CD8-positive, alpha-beta memory T cell (primary cell): ENCODE data around the gene STK35. TPM values are rescaled to one million over a fixed set of nuclear protein-coding genes. Genes with fewer than 3 reads are reported as not detected.

ENCODE experiments used
- CTCF ChIA-PET: fragments of 350-600 bp; sonication (Branson Sonifier 250); formaldehyde crosslinking; loops from one replicate; lab custom pipeline; 2021; ENCODE audit warnings: antibody characterized with exemption; lab: Charles Lee
- POLR2A ChIA-PET: fragments of 350-600 bp; sonication (Branson Sonifier 250); formaldehyde crosslinking; loops from one replicate; lab custom pipeline; 2021; ENCODE audit warnings: antibody characterized with exemption; lab: Charles Lee
- DNase-seq, 5 donors: peaks; one replicate each; pipeline versions ENCODE4 v3.0.0 to v3.0.0-alpha.2; 2020 to 2022; ENCODE audit warnings: mixed read lengths in 1 of 5
- H3K27ac ChIP-seq: one replicate; pipeline ENCODE4 v1.7.0; 2013; ENCODE audit warnings: low read depth, mild to moderate bottlenecking, low read length, moderate library complexity
- H3K27me3 ChIP-seq: 2 replicates; pipeline ENCODE4 v1.7.0; 2013; ENCODE audit warnings: low read length, mild to moderate bottlenecking; ENCODE audit not compliant: insufficient read depth, poor library complexity, severe bottlenecking
- H3K36me3 ChIP-seq: 2 replicates; pipeline ENCODE4 v1.7.0; 2013; ENCODE audit warnings: mild to moderate bottlenecking, low read length, moderate library complexity; ENCODE audit not compliant: insufficient read depth
- H3K4me1 ChIP-seq: 2 replicates; pipeline ENCODE4 v1.7.0; 2013; ENCODE audit warnings: mild to moderate bottlenecking, low read length, moderate library complexity; ENCODE audit not compliant: insufficient read depth
- H3K4me3 ChIP-seq: 2 replicates; pipeline ENCODE4 v1.7.0; 2013; ENCODE audit warnings: mild to moderate bottlenecking, low read length
- H3K9me3 ChIP-seq: 2 replicates; pipeline ENCODE4 v1.7.0; 2013; ENCODE audit warnings: mild to moderate bottlenecking, low read length
- H3K27ac Mint-ChIP-seq, 8 donors: one replicate each; pipeline ENCODE4 v1.8.0; 2020 to 2021; ENCODE audit warnings: mixed read lengths in 8 of 8, mild to moderate bottlenecking in 6 of 8, inconsistent platforms in 3 of 8, moderate library complexity in 3 of 8
- H3K27me3 Mint-ChIP-seq, 2 donors: one replicate each; pipeline ENCODE4 v1.8.0; 2020 to 2021; ENCODE audit warnings: mixed read lengths in 2 of 2, mild to moderate bottlenecking in 1 of 2, moderate library complexity in 1 of 2
- H3K36me3 Mint-ChIP-seq, 3 donors: one replicate each; pipeline ENCODE4 v1.8.0; 2020 to 2021; ENCODE audit warnings: mixed read lengths in 3 of 3, inconsistent platforms in 1 of 3, mild to moderate bottlenecking in 1 of 3
- H3K4me1 Mint-ChIP-seq, 3 donors: one replicate each; pipeline ENCODE4 v1.8.0; 2020 to 2021; ENCODE audit warnings: mixed read lengths in 3 of 3, inconsistent platforms in 1 of 3, mild to moderate bottlenecking in 1 of 3
- H3K4me3 Mint-ChIP-seq, 7 donors: one replicate each; pipeline ENCODE4 v1.8.0; 2020 to 2021; ENCODE audit warnings: mixed read lengths in 7 of 7, mild to moderate bottlenecking in 6 of 7, moderate library complexity in 4 of 7, inconsistent platforms in 2 of 7
- H3K9me3 Mint-ChIP-seq, 5 donors: one replicate each; pipeline ENCODE4 v1.8.0; 2020 to 2022; ENCODE audit warnings: mixed read lengths in 5 of 5, mild to moderate bottlenecking in 3 of 5, moderate library complexity in 2 of 5, inconsistent platforms in 1 of 5
- polyA plus RNA-seq: library from polyadenylated mRNA; unstranded; fragments of 300-500 nt; fragmentation: Illumina TruSeq; gene quantifications from one replicate; pipeline ENCODE4 v1.2.3, GENCODE V29; 2021
- total RNA-seq, 2 experiments: library from RNA; stranded (reverse); gene quantifications; one replicate each; pipeline ENCODE4 v1.2.3, GENCODE V29; 2021

The STK35 gene
- total and polyA plus RNA-seq, 3 experiments from 2014 or later: 5.5 to 21.4 (median 21.1) TPM

- no peaks in the 10 kb centered on the region for H3K9me3 Mint-ChIP-seq
- no peak for DNase-seq
- no peak overlapping the region for H3K27ac ChIP-seq
- CTCF ChIA-PET: no interaction called here
- H3K4me3 ChIP-seq: no peak overlapping the region
- H3K4me1 Mint-ChIP-seq: no peaks in the 10 kb centered on the region
- no peak overlapping the region for H3K27ac Mint-ChIP-seq
- H3K4me1 ChIP-seq: no peaks in the 10 kb centered on the region
- peaks cover 16 to 53% of the 10 kb centered on the region in 2 donors for H3K27me3 Mint-ChIP-seq
- H3K36me3 ChIP-seq: no peaks in the 10 kb centered on the region
- H3K9me3 ChIP-seq: no peaks in the 10 kb centered on the region
- POLR2A ChIA-PET: no interaction called here
- peaks cover 4% of the 10 kb centered on the region for H3K27me3 ChIP-seq
- no peaks in the 10 kb centered on the region for H3K36me3 Mint-ChIP-seq
- H3K4me3 Mint-ChIP-seq: no peak overlapping the region
These were observed 20.9 kb upstream of the STK35 start for GRCh38 chr20:2080532-2081224.

DNA sequence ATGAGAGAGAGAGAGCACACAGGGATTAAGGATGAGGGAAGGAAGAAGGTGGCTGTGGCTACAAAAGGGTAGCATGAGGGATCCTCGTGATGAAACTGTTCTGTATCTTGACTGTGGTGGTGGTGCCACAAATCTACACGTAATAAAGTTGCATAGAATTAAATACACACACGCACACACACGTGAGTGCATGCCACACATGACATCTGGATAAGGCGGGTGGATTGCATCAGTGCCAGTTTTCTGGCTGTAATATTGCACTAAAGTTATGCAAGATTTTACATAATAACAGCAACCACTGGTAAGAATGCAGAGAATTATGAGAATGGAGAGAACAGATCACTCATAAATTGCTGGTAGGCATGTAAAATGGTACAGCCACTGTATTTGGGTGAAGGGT, 16.9 kb upstream of the STK35 start:
- Histone ChIP-seq H3K4me1 (no peaks in the 10 kb centered on the region), H3K36me3 (no peaks in the 10 kb centered on the region), H3K27ac (no peak overlapping the region), H3K4me3 (no peak overlapping the region), H3K27me3 (peaks cover 14% of the 10 kb centered on the region), H3K9me3 (no peaks in the 10 kb centered on the region)
- no peak for DNase-seq
- Mint-ChIP-seq H3K27me3 (peaks cover 30 to 73% of the 10 kb centered on the region in 2 donors), H3K36me3 (no peaks in the 10 kb centered on the region), H3K9me3 (no peaks in the 10 kb centered on the region), H3K27ac (no peak overlapping the region), H3K4me1 (no peaks in the 10 kb centered on the region), H3K4me3 (no peak overlapping the region)
- ChIA-PET CTCF (no interaction called here), POLR2A (no interaction called here)

- Mint-ChIP-seq H3K27me3 (peaks cover 26 to 70% of the 10 kb centered on the region in 2 donors), H3K4me1 (no peaks in the 10 kb centered on the region)
These were observed 15.2 kb upstream of the STK35 start for GRCh38 chr20:2086177-2086979.

DNA sequence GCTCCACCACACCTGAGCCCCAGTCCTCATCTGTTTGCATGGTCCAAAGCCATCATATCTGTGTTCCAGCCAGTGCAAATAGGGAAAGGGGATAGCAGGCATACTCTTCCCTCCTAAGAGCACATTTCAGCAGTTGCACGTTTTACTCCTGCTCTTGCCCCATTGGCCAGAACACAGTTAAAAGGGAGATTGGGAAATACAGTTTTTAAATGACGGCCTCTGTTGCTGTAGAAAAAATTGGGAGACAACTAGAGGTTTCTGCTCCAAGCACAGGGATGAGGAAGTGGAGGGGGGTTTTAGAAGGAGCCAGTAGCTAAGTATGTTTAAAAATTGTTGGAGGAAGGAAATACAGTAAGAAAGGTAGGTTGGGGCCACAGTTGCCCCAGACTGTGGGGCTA, 14.6 kb upstream of the STK35 start:
- no peak for DNase-seq
- CTCF ChIA-PET: no interaction called here
- no peak overlapping the region for H3K4me3 Mint-ChIP-seq
- H3K4me1 Mint-ChIP-seq: no peaks in the 10 kb centered on the region
- Histone ChIP-seq H3K4me1 (no peaks in the 10 kb centered on the region), H3K27ac (no peak overlapping the region), H3K9me3 (no peaks in the 10 kb centered on the region), H3K27me3 (peaks cover 23% of the 10 kb centered on the region), H3K36me3 (no peaks in the 10 kb centered on the region), H3K4me3 (no peak overlapping the region)
- H3K27me3 Mint-ChIP-seq: peaks cover 26 to 69% of the 10 kb centered on the region in 2 donors
- POLR2A ChIA-PET: no interaction called here
- H3K27ac Mint-ChIP-seq: peak overlapping the region in 1 of 8 donors; percentile 29
- H3K9me3 Mint-ChIP-seq: no peaks in the 10 kb centered on the region
- H3K36me3 Mint-ChIP-seq: no peaks in the 10 kb centered on the region

More at GRCh38 chr20:2086177-2086979, 15.2 kb upstream of the STK35 start:
- no peak overlapping the region for H3K4me3 Mint-ChIP-seq
- Histone ChIP-seq H3K36me3 (no peaks in the 10 kb centered on the region), H3K9me3 (no peaks in the 10 kb centered on the region), H3K4me3 (no peak overlapping the region), H3K27ac (no peak overlapping the region), H3K27me3 (peaks cover 17% of the 10 kb centered on the region), H3K4me1 (no peaks in the 10 kb centered on the region)
- H3K9me3 Mint-ChIP-seq: no peaks in the 10 kb centered on the region
- ChIA-PET POLR2A (no interaction called here), CTCF (no interaction called here)
- DNase-seq: no peak
- no peak overlapping the region for H3K27ac Mint-ChIP-seq
- no peaks in the 10 kb centered on the region for H3K36me3 Mint-ChIP-seq

DNA sequence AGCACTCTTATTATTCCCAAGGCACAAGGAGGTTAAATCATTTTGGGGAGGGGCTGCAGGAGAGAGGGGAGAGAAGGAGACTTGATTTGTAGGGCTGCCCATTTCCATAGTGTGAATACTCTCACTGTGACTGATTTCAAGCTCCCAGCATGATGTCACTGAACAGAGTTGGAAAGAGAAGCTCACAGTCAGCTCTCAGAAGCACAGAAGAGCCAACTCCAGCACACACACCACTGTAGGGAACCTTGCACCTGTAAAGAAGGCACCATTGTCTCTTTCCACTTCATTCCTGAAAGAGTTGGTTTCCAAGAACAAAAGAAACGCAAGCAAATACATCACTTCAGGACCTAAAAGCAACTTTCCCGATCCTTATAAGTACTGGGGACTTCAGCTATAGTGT, 12.7 kb upstream of the STK35 start:
- H3K4me3 ChIP-seq: no peak overlapping the region
- no peak for DNase-seq
- Mint-ChIP-seq H3K4me3 (no peak overlapping the region), H3K36me3 (no peaks in the 10 kb centered on the region), H3K9me3 (no peaks in the 10 kb centered on the region), H3K27me3 (peaks cover 23 to 72% of the 10 kb centered on the region in 2 donors), H3K27ac (no peak overlapping the region), H3K4me1 (peaks cover 0 to 3% (median 0%) of the 10 kb centered on the region in 3 donors)
- no peak overlapping the region for H3K27ac ChIP-seq
- H3K27me3 ChIP-seq: peaks cover 37% of the 10 kb centered on the region
- H3K36me3 ChIP-seq: no peaks in the 10 kb centered on the region
- H3K9me3 ChIP-seq: no peaks in the 10 kb centered on the region
- H3K4me1 ChIP-seq: no peaks in the 10 kb centered on the region
- ChIA-PET CTCF (interaction anchor here (0.5 kb wide), 1 partner anchor 45 kb away, joined by 3 read pairs; no protein-coding TSS in a partner anchor), POLR2A (no interaction called here)

GRCh38 chr20:2089447-2089846, 12.2 kb upstream of the STK35 start:
- Mint-ChIP-seq H3K27me3 (peaks cover 26 to 75% of the 10 kb centered on the region in 2 donors), H3K4me1 (peaks cover 0 to 3% (median 0%) of the 10 kb centered on the region in 3 donors), H3K36me3 (no peaks in the 10 kb centered on the region), H3K9me3 (no peaks in the 10 kb centered on the region), H3K27ac (no peak overlapping the region), H3K4me3 (no peak overlapping the region)
- no peak overlapping the region for H3K27ac ChIP-seq
- H3K4me1 ChIP-seq: no peaks in the 10 kb centered on the region
- H3K27me3 ChIP-seq: peaks cover 42% of the 10 kb centered on the region
- H3K36me3 ChIP-seq: no peaks in the 10 kb centered on the region
- CTCF ChIA-PET: interaction anchor here (0.5 kb wide), 1 partner anchor 44 kb away, joined by 3 read pairs; no protein-coding TSS in a partner anchor
- no peaks in the 10 kb centered on the region for H3K9me3 ChIP-seq
- POLR2A ChIA-PET: no interaction called here
- H3K4me3 ChIP-seq: no peak overlapping the region
- no peak for DNase-seq

DNA sequence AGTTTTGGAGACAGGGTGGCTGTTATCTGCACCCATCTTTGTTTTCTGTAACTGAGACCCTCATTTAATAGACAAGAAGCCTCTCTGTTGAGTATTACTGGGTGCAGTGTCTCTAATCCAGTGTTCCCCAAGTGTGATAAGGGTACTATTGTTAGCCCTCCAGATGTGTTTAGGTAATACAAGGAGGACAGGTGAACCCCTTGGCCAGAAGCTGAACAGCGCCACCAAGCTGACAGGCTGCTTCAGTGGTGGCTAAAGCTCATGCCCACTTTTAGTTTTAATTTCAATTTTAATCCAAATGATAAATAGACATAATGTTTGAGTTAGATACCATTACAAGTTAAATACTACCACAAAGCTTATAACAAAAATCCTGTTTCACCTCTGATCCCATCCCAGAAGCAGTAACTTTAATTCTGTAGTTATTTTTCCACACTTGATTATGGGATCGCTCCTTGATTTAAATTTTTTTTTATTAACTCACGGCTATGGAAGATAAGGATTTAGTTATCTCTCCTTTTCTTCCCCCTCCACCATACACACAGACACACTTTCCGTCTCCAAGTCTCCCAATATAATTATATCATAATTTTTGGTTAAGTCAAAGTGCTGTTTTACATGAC, 8.4 kb upstream of the STK35 start:
- no peaks in the 10 kb centered on the region for H3K36me3 ChIP-seq
- H3K27me3 ChIP-seq: peaks cover 46% of the 10 kb centered on the region
- H3K4me3 Mint-ChIP-seq: no peak overlapping the region
- no peaks in the 10 kb centered on the region for H3K9me3 ChIP-seq
- no peaks in the 10 kb centered on the region for H3K4me1 ChIP-seq
- no peaks in the 10 kb centered on the region for H3K36me3 Mint-ChIP-seq
- H3K27ac ChIP-seq: no peak overlapping the region
- H3K4me3 ChIP-seq: no peak overlapping the region
- DNase-seq: no peak
- peaks cover 0 to 3% (median 0%) of the 10 kb centered on the region in 3 donors for H3K4me1 Mint-ChIP-seq
- H3K27me3 Mint-ChIP-seq: peaks cover 23 to 58% of the 10 kb centered on the region in 2 donors
- POLR2A ChIA-PET: no interaction called here
- H3K27ac Mint-ChIP-seq: no peak overlapping the region
- CTCF ChIA-PET: interaction anchor here (1.0 to 2.1 kb wide), 3 partner anchors 10 to 316 kb away, joined by 3 to 9 read pairs (median 3); no protein-coding TSS in a partner anchor
- H3K9me3 Mint-ChIP-seq: no peaks in the 10 kb centered on the region
